Measurements from ENCODE around the gene C4orf50. TPM values are rescaled to one million over a fixed set of nuclear protein-coding genes. Genes with fewer than 3 reads are reported as not detected.

The C4orf50 gene
- total RNA-seq, 4 donors from 2014 or later: 0.04 to 0.19 (median 0.04) TPM; not detected in 1

GRCh38 chr4:6030679-6031078 lies 12.4 kb upstream of the C4orf50 start:
- Histone ChIP-seq H3K4me1 (peaks cover 16 to 38% (median 25%) of the 10 kb centered on the region in 3 donors), H3K4me3 (no peak overlapping the region), H3K36me3 (no peaks in the 10 kb centered on the region), H3K27ac (no peak overlapping the region), H3K9me3 (no peaks in the 10 kb centered on the region), H3K27me3 (no peaks in the 10 kb centered on the region)
- 84% methylated on average over 4 of the region's 7 CpGs; no CpG with 5 or more reads in 1 of the 2 donors for WGBS, 2 donors
- no peak for DNase-seq
- no peak for TF ChIP-seq POLR2A (IDR thresholded peaks at IDR 0.05)
- no peak for TF ChIP-seq CTCF (IDR thresholded peaks at IDR 0.05)
- intact Hi-C loops (cut with DNase I): no loop called here

GRCh38 chr4:6029254-6029653 lies 11.0 kb upstream of the C4orf50 start:
- intact Hi-C loops (cut with DNase I): no loop called here

GRCh38 chr4:6028168-6028567 lies 9.9 kb upstream of the C4orf50 start:
- H3K9me3 ChIP-seq: no peaks in the 10 kb centered on the region
- intact Hi-C loops (cut with DNase I): no loop called here
- no peak for DNase-seq
- H3K4me3 ChIP-seq: no peak overlapping the region
- WGBS, 2 donors: 75 to 90% methylated on average over 4 to 7 of the region's 10 CpGs
- no peaks in the 10 kb centered on the region for H3K36me3 ChIP-seq
- no peaks in the 10 kb centered on the region for H3K27me3 ChIP-seq
- H3K4me1 ChIP-seq: peaks cover 15 to 37% (median 22%) of the 10 kb centered on the region in 3 donors
- TF ChIP-seq CTCF (IDR thresholded peaks at IDR 0.05): no peak
- no peak for TF ChIP-seq POLR2A (IDR thresholded peaks at IDR 0.05)
- peak overlapping the region; percentile 50 to 87 (median 78) for H3K27ac ChIP-seq

More at GRCh38 chr4:6029254-6029653, 11.0 kb upstream of the C4orf50 start:
- H3K36me3 ChIP-seq: no peaks in the 10 kb centered on the region
- no peak overlapping the region for H3K27ac ChIP-seq
- WGBS, 2 donors: 80 to 82% methylated on average over 6 of the region's 6 CpGs
- no peak for TF ChIP-seq POLR2A (IDR thresholded peaks at IDR 0.05)
- no peak for TF ChIP-seq CTCF (IDR thresholded peaks at IDR 0.05)
- peaks cover 16 to 38% (median 25%) of the 10 kb centered on the region in 3 donors for H3K4me1 ChIP-seq
- H3K27me3 ChIP-seq: no peaks in the 10 kb centered on the region
- DNase-seq: no peak
- H3K9me3 ChIP-seq: no peaks in the 10 kb centered on the region
- no peak overlapping the region for H3K4me3 ChIP-seq

- no peak for DNase-seq
- intact Hi-C loops (cut with DNase I): no loop called here
- Histone ChIP-seq H3K27me3 (peaks cover 0 to 4% (median 0%) of the 10 kb centered on the region in 4 donors), H3K9me3 (no peaks in the 10 kb centered on the region), H3K27ac (peak overlapping the region; percentile 50 to 87 (median 78)), H3K4me3 (no peak overlapping the region), H3K36me3 (no peaks in the 10 kb centered on the region), H3K4me1 (peaks cover 9 to 29% (median 14%) of the 10 kb centered on the region in 3 donors)
- peak in 2 of 6 experiments; percentile 7 to 8 for TF ChIP-seq CTCF (IDR thresholded peaks at IDR 0.05)
- TF ChIP-seq POLR2A (IDR thresholded peaks at IDR 0.05): no peak
- 23 to 45% methylated on average over 9 of the region's 9 CpGs for WGBS, 2 donors
Observed at GRCh38 chr4:6027392-6027791, 9.2 kb upstream of the C4orf50 start.

GRCh38 chr4:6024313-6024960 lies 6.2 kb upstream of the C4orf50 start:
- Histone ChIP-seq H3K9me3 (no peaks in the 10 kb centered on the region), H3K4me3 (no peak overlapping the region), H3K27ac (no peak overlapping the region), H3K27me3 (peaks cover 0 to 25% (median 0%) of the 10 kb centered on the region in 4 donors), H3K4me1 (peaks cover 6 to 19% (median 12%) of the 10 kb centered on the region in 3 donors), H3K36me3 (no peaks in the 10 kb centered on the region)
- 78 to 82% methylated on average over 10 to 12 of the region's 20 CpGs for WGBS, 2 donors
- TF ChIP-seq CTCF (IDR thresholded peaks at IDR 0.05) (no peak), POLR2A (IDR thresholded peaks at IDR 0.05) (no peak)
- intact Hi-C loops (cut with DNase I): no loop called here
- no peak for DNase-seq
